GM23338 (cell line): ENCODE data around the gene LIN7A. TPM values are rescaled to one million over a fixed set of nuclear protein-coding genes. Genes with fewer than 3 reads are reported as not detected.

Experiments
- ATAC-seq: fragments of 200-7000 bp; cut with Tn5 transposase; 3 replicates; pipeline ENCODE4 v1.9.1; 2020
- DNase-seq: peaks from one replicate; pipeline ENCODE4 v3.0.0-alpha.2; 2015; ENCODE audit warnings: low spot score
- H2AFZ ChIP-seq: fragments of 200-600 bp; sonication (generic); 2 replicates; pipeline ENCODE4 v1.8.0; 2016; ENCODE audit warnings: antibody characterized with exemption, mild to moderate bottlenecking, moderate library complexity
- H3F3A ChIP-seq: fragments of 200-600 bp; sonication (generic); replicated peaks from 2 replicates; pipeline ENCODE4 v1.8.0; 2017; ENCODE audit warnings: antibody characterized with exemption, mixed run types, low read depth
- H3K27ac ChIP-seq: fragments of 200-600 bp; sonication (generic); 2 replicates; pipeline ENCODE4 v1.6.1; 2016; ENCODE audit warnings: low read depth
- H3K27me3 ChIP-seq: fragments of 200-600 bp; sonication (generic); 2 replicates; pipeline ENCODE4 v1.8.0; 2016; ENCODE audit warnings: mild to moderate bottlenecking, mixed run types, moderate library complexity; ENCODE audit not compliant: insufficient read depth
- H3K36me3 ChIP-seq: fragments of 200-600 bp; sonication (generic); 2 replicates; pipeline ENCODE4 v1.8.0; 2016; ENCODE audit warnings: mild to moderate bottlenecking; ENCODE audit not compliant: insufficient read depth
- H3K4me1 ChIP-seq: fragments of 200-600 bp; sonication (generic); 2 replicates; pipeline ENCODE4 v1.8.0; 2016; ENCODE audit warnings: mild to moderate bottlenecking, moderate library complexity; ENCODE audit not compliant: insufficient read depth
- H3K4me2 ChIP-seq: fragments of 200-600 bp; sonication (generic); 2 replicates; pipeline ENCODE4 v1.7.1; 2017; ENCODE audit warnings: mixed run types
- H3K4me3 ChIP-seq: fragments of 200-600 bp; sonication (generic); 2 replicates; pipeline ENCODE4 v1.6.1; 2016; ENCODE audit warnings: mixed run types
- H3K79me2 ChIP-seq: fragments of 200-600 bp; sonication (generic); replicated peaks from 2 replicates; pipeline ENCODE4 v1.8.0; 2017; ENCODE audit warnings: mild to moderate bottlenecking; ENCODE audit not compliant: insufficient read depth
- H3K9me2 ChIP-seq: fragments of 200-600 bp; sonication (generic); 2 replicates; pipeline ENCODE4 v1.8.0; 2017; ENCODE audit not compliant: insufficient read depth
- H4K20me1 ChIP-seq: fragments of 200-600 bp; sonication (generic); replicated peaks from 2 replicates; pipeline ENCODE4 v1.8.0; 2017; ENCODE audit warnings: mild to moderate bottlenecking; ENCODE audit not compliant: insufficient read depth
- H3K27ac Mint-ChIP-seq: 2 replicates; pipeline ENCODE4 v1.8.0; 2020; ENCODE audit warnings: inconsistent platforms, mild to moderate bottlenecking, moderate library complexity, mixed read lengths
- H3K27me3 Mint-ChIP-seq: 3 replicates; pipeline ENCODE4 v1.8.0; 2022; ENCODE audit warnings: low read depth, mild to moderate bottlenecking, moderate library complexity, mixed read lengths, inconsistent platforms; ENCODE audit not compliant: insufficient read depth, poor library complexity
- H3K36me3 Mint-ChIP-seq: 3 replicates; pipeline ENCODE4 v1.8.0; 2021; ENCODE audit warnings: low read depth, mild to moderate bottlenecking, inconsistent platforms, moderate library complexity, mixed read lengths
- H3K4me1 Mint-ChIP-seq: 3 replicates; pipeline ENCODE4 v1.8.0; 2020; ENCODE audit warnings: mild to moderate bottlenecking, inconsistent platforms, mixed read lengths
- H3K4me3 Mint-ChIP-seq: 3 replicates; pipeline ENCODE4 v1.8.0; 2021; ENCODE audit warnings: moderate library complexity, mild to moderate bottlenecking, inconsistent platforms, mixed read lengths
- H3K9me3 Mint-ChIP-seq: 3 replicates; pipeline ENCODE4 v1.8.0; 2020; ENCODE audit warnings: moderate library complexity, mild to moderate bottlenecking, inconsistent platforms, mixed read lengths
- CREB1 ChIP-seq: fragments of 250-450 bp; sonication (Bioruptor Pico); IDR thresholded peaks from 2 replicates; pipeline ENCODE4 v1.5.0; 2020; ENCODE audit warnings: low read depth, mild to moderate bottlenecking, moderate library complexity
- EZH2 ChIP-seq: fragments of 200-600 bp; sonication (generic); IDR thresholded peaks from one replicate; pipeline ENCODE4 v1.8.0; 2017; ENCODE audit warnings: antibody characterized with exemption, mild to moderate bottlenecking, low read depth; ENCODE audit not compliant: unreplicated experiment
- EZH2phosphoT487 ChIP-seq: fragments of 200-600 bp; sonication (generic); IDR thresholded peaks from one replicate; pipeline ENCODE4 v1.8.1; 2018; ENCODE audit warnings: antibody characterized with exemption; ENCODE audit not compliant: unreplicated experiment
- JUNB ChIP-seq: IDR thresholded peaks from one replicate; pipeline ENCODE4 v1.6.1; 2016; ENCODE audit warnings: antibody characterized with exemption; ENCODE audit not compliant: unreplicated experiment
- NANOG ChIP-seq: IDR thresholded peaks from 2 replicates; pipeline ENCODE4 v1.6.1; 2016; ENCODE audit warnings: antibody characterized with exemption, borderline replicate concordance
- POLR2AphosphoS5 ChIP-seq: IDR thresholded peaks from 2 replicates; pipeline ENCODE4 v1.6.1; 2016; ENCODE audit warnings: antibody characterized with exemption, low read depth
- STAT1 ChIP-seq: IDR thresholded peaks from one replicate; pipeline ENCODE4 v1.6.1; 2016; ENCODE audit warnings: antibody characterized with exemption; ENCODE audit not compliant: unreplicated experiment
- ZNF114 ChIP-seq: fragments of 250-450 bp; sonication (Bioruptor Pico); IDR thresholded peaks from 2 replicates; pipeline ENCODE4 v1.5.0; 2020; ENCODE audit warnings: mild to moderate bottlenecking, moderate library complexity
- polyA plus RNA-seq: library from polyadenylated mRNA; unstranded; fragments of >200 nt; fragmentation: Nextera tagmentation; extraction: Ambion mirVana; gene quantifications from 2 replicates; pipeline ENCODE4 v1.2.1, GENCODE V29; 2016
- total RNA-seq: library from RNA; depleted of rRNA; stranded (reverse); fragments of >200 nt; shearing (Covaris generic); gene quantifications from 2 replicates; pipeline ENCODE4 v1.2.3, GENCODE V29; 2014
- TF ChIP-seq, protein P1 (sequence below), 2 experiments: fragments of 200-600 bp in 1 of 2; sonication (generic) in 1 of 2; conservative IDR thresholded peaks; 2 replicates each; pipeline versions ENCODE4 v1.5.1 to v1.6.1; 2016 to 2017; ENCODE audit warnings: antibody characterized with exemption in 2 of 2, low read depth in 2 of 2, mild to moderate bottlenecking in 2 of 2, moderate library complexity in 1 of 2
- TF ChIP-seq, protein P2 (sequence below): fragments of 250-450 bp; sonication (Bioruptor Pico); IDR thresholded peaks from 2 replicates; pipeline ENCODE4 v1.5.0; 2020; ENCODE audit warnings: mild to moderate bottlenecking, moderate library complexity

Gene LIN7A
- total and polyA plus RNA-seq, 2 experiments from 2014 or later: 5.7 to 6.5 TPM

DNA sequence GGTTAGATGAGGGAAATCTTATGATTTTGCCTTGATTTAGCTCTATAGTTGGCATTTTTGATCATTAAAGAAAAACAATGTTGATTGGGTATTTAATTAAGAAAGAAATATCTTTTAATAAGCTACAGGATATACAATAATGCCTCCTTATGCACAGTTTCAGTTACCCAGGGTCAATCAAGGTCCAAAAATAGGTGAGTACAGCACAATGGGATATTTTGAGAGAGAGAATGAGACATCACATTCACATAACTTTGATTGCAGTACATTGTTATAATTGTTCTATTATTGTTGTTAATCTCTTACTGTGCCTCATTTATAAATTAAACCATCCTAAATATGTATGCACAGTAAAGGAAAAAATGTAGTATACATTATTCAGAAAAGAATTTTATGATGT, 118.9 kb downstream of the LIN7A start:
- H3K27ac Mint-ChIP-seq: no peak overlapping the region
- no peak overlapping the region for H2AFZ ChIP-seq
- H3K4me2 ChIP-seq: no peak overlapping the region
- H3K79me2 ChIP-seq: no peaks in the 10 kb centered on the region
- no peak for TF ChIP-seq JUNB
- TF ChIP-seq, protein P1, sequence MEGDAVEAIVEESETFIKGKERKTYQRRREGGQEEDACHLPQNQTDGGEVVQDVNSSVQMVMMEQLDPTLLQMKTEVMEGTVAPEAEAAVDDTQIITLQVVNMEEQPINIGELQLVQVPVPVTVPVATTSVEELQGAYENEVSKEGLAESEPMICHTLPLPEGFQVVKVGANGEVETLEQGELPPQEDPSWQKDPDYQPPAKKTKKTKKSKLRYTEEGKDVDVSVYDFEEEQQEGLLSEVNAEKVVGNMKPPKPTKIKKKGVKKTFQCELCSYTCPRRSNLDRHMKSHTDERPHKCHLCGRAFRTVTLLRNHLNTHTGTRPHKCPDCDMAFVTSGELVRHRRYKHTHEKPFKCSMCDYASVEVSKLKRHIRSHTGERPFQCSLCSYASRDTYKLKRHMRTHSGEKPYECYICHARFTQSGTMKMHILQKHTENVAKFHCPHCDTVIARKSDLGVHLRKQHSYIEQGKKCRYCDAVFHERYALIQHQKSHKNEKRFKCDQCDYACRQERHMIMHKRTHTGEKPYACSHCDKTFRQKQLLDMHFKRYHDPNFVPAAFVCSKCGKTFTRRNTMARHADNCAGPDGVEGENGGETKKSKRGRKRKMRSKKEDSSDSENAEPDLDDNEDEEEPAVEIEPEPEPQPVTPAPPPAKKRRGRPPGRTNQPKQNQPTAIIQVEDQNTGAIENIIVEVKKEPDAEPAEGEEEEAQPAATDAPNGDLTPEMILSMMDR (conservative IDR thresholded peaks at IDR 0.05; ENCODE audit: low read depth in 2 of 2): no peak
- no peak for TF ChIP-seq POLR2AphosphoS5
- no peak for TF ChIP-seq NANOG
- no peak for TF ChIP-seq ZNF114 (CRISPR knock-in tag)
- no peak for TF ChIP-seq EZH2phosphoT487
- TF ChIP-seq CREB1 (CRISPR knock-in tag): no peak
- TF ChIP-seq EZH2: no peak
- no peak for ATAC-seq
- H3K4me3 Mint-ChIP-seq: no peak overlapping the region
- no peaks in the 10 kb centered on the region for H3K36me3 ChIP-seq
- no peak for DNase-seq
- H4K20me1 ChIP-seq: no peaks in the 10 kb centered on the region
- H3K9me3 Mint-ChIP-seq: peaks cover 12% of the 10 kb centered on the region; the same call in 2 of the 3 replicates
- H3K27me3 ChIP-seq: no peaks in the 10 kb centered on the region
- H3F3A ChIP-seq: no peaks in the 10 kb centered on the region
- H3K4me3 ChIP-seq: no peak overlapping the region
- H3K9me2 ChIP-seq: no peaks in the 10 kb centered on the region
- peaks cover 7% of the 10 kb centered on the region; the same call in 2 of the 3 replicates for H3K36me3 Mint-ChIP-seq
- no peaks in the 10 kb centered on the region for H3K27me3 Mint-ChIP-seq
- H3K4me1 Mint-ChIP-seq: peaks cover 22% of the 10 kb centered on the region
- H3K4me1 ChIP-seq: peaks cover 12% of the 10 kb centered on the region
- no peak overlapping the region for H3K27ac ChIP-seq

DNA sequence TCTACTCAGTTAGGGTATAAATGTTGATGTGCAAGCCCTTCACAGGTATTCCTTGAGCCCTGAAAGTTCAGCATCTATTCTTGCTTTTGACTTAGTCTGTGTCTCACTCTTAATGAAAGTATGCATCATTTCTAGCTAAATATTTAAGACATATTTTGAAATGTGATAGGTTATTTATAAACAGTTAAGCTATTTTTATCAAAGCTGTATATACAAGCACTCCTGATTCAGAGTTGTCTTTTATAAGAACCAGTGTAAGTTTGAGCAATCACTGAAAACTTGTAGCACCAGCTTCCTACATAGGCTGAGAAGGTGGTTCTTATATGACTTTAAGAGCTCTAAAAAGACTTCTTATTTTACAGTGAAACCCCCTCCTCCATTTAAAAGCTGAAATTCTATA, 122.4 kb downstream of the LIN7A start:
- DNase-seq (no peak), ATAC-seq (no peak)
- Mint-ChIP-seq H3K27ac (no peak overlapping the region), H3K27me3 (no peaks in the 10 kb centered on the region), H3K4me1 (peaks cover 7% of the 10 kb centered on the region), H3K4me3 (no peak overlapping the region), H3K36me3 (no peaks in the 10 kb centered on the region), H3K9me3 (no peaks in the 10 kb centered on the region)
- Histone ChIP-seq H3K4me1 (no peaks in the 10 kb centered on the region; the same call in 1 of the 2 replicates), H3K27me3 (no peaks in the 10 kb centered on the region), H3K27ac (no peak overlapping the region), H2AFZ (no peak overlapping the region), H3F3A (no peaks in the 10 kb centered on the region), H3K4me3 (no peak overlapping the region), H3K79me2 (no peaks in the 10 kb centered on the region), H3K36me3 (no peaks in the 10 kb centered on the region), H3K4me2 (no peak overlapping the region), H4K20me1 (no peaks in the 10 kb centered on the region), H3K9me2 (no peaks in the 10 kb centered on the region)
- TF ChIP-seq, protein P1 (conservative IDR thresholded peaks at IDR 0.05; ENCODE audit: low read depth in 2 of 2): no peak
- no peak for TF ChIP-seq CREB1 (CRISPR knock-in tag)
- no peak for TF ChIP-seq ZNF114 (CRISPR knock-in tag)
- TF ChIP-seq STAT1: no peak
- TF ChIP-seq, protein P2, sequence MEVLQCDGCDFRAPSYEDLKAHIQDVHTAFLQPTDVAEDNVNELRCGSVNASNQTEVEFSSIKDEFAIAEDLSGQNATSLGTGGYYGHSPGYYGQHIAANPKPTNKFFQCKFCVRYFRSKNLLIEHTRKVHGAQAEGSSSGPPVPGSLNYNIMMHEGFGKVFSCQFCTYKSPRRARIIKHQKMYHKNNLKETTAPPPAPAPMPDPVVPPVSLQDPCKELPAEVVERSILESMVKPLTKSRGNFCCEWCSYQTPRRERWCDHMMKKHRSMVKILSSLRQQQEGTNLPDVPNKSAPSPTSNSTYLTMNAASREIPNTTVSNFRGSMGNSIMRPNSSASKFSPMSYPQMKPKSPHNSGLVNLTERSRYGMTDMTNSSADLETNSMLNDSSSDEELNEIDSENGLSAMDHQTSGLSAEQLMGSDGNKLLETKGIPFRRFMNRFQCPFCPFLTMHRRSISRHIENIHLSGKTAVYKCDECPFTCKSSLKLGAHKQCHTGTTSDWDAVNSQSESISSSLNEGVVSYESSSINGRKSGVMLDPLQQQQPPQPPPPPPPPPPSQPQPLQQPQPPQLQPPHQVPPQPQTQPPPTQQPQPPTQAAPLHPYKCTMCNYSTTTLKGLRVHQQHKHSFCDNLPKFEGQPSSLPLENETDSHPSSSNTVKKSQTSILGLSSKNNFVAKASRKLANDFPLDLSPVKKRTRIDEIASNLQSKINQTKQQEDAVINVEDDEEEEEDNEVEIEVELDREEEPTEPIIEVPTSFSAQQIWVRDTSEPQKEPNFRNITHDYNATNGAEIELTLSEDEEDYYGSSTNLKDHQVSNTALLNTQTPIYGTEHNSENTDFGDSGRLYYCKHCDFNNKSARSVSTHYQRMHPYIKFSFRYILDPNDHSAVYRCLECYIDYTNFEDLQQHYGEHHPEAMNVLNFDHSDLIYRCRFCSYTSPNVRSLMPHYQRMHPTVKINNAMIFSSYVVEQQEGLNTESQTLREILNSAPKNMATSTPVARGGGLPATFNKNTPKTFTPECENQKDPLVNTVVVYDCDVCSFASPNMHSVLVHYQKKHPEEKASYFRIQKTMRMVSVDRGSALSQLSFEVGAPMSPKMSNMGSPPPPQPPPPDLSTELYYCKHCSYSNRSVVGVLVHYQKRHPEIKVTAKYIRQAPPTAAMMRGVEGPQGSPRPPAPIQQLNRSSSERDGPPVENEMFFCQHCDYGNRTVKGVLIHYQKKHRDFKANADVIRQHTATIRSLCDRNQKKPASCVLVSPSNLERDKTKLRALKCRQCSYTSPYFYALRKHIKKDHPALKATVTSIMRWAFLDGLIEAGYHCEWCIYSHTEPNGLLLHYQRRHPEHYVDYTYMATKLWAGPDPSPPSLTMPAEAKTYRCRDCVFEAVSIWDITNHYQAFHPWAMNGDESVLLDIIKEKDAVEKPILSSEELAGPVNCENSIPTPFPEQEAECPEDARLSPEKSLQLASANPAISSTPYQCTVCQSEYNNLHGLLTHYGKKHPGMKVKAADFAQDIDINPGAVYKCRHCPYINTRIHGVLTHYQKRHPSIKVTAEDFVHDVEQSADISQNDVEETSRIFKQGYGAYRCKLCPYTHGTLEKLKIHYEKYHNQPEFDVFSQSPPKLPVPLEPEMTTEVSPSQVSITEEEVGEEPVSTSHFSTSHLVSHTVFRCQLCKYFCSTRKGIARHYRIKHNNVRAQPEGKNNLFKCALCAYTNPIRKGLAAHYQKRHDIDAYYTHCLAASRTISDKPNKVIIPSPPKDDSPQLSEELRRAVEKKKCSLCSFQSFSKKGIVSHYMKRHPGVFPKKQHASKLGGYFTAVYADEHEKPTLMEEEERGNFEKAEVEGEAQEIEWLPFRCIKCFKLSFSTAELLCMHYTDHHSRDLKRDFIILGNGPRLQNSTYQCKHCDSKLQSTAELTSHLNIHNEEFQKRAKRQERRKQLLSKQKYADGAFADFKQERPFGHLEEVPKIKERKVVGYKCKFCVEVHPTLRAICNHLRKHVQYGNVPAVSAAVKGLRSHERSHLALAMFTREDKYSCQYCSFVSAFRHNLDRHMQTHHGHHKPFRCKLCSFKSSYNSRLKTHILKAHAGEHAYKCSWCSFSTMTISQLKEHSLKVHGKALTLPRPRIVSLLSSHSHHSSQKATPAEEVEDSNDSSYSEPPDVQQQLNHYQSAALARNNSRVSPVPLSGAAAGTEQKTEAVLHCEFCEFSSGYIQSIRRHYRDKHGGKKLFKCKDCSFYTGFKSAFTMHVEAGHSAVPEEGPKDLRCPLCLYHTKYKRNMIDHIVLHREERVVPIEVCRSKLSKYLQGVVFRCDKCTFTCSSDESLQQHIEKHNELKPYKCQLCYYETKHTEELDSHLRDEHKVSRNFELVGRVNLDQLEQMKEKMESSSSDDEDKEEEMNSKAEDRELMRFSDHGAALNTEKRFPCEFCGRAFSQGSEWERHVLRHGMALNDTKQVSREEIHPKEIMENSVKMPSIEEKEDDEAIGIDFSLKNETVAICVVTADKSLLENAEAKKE: no peak
- TF ChIP-seq EZH2: no peak
- TF ChIP-seq NANOG: no peak
- TF ChIP-seq JUNB: no peak
